ENCODE data around the gene ZBTB7C. TPM values are rescaled to one million over a fixed set of nuclear protein-coding genes. Genes with fewer than 3 reads are reported as not detected.

The ZBTB7C gene
- polyA plus RNA-seq, 2 of the 4 experiments (the other 2 are of a cell fraction): 0.10 to 0.12 TPM

GRCh38 chr18:48336332-48336731, 72.9 kb downstream of the ZBTB7C start:
- POLR2A ChIA-PET: no interaction called here
- Histone ChIP-seq H3K4me2 (no peak overlapping the region), H3K9me3 (no peaks in the 10 kb centered on the region), H3K4me3 (no peak overlapping the region), H3K27ac (no peak overlapping the region), H3K4me1 (no peaks in the 10 kb centered on the region)
- FAIRE-seq (no peak), DNase-seq (ENCODE audit: low read depth in 1 of 2, low spot score in 1 of 2) (no peak), ATAC-seq (peak in 1 of 2 experiments; percentile 42; a peak in 1 of 6 replicates)
- CTCF ChIA-PET: interaction anchor here (1.0 to 1.2 kb wide), 2 partner anchors 9 to 11 kb away, joined by 3 to 4 read pairs; no protein-coding TSS in a partner anchor
- TF ChIP-seq MAZ (IDR thresholded peaks at IDR 0.05; ENCODE audit: borderline replicate concordance, low read depth, low read length) (no peak), BHLHE40 (IDR thresholded peaks at IDR 0.05; ENCODE audit: low read depth, low read length) (no peak), REST (IDR thresholded peaks at IDR 0.05) (no peak), FOXS1 (CRISPR knock-in tag; IDR thresholded peaks at IDR 0.05) (no peak), POLR2AphosphoS2 (conservative IDR thresholded peaks at IDR 0.05; ENCODE audit: low read length) (no peak)
- 82% methylated on average over 8 of the region's 8 CpGs for WGBS (ENCODE audit: missing lambda C conversion rate)

GRCh38 chr18:48335829-48336228, 73.4 kb downstream of the ZBTB7C start:
- CTCF ChIA-PET: interaction anchor here (1.2 kb wide), 1 partner anchor 11 kb away, joined by 3 read pairs; no protein-coding TSS in a partner anchor
- POLR2A ChIA-PET: no interaction called here
- FAIRE-seq: no peak

GRCh38 chr18:48334845-48335244, 74.3 kb downstream of the ZBTB7C start:
- no peak for FAIRE-seq
- WGBS (ENCODE audit: missing lambda C conversion rate): 68% methylated on average over 3 of the region's 3 CpGs
- no peak for TF ChIP-seq CEBPB (IDR thresholded peaks at IDR 0.05)
- TF ChIP-seq EHMT2 (IDR thresholded peaks at IDR 0.05; ENCODE audit: low read depth): no peak
- no peak for TF ChIP-seq ELK1 (IDR thresholded peaks at IDR 0.05; ENCODE audit: low read depth, low read length)
- TF ChIP-seq KDM5A (IDR thresholded peaks at IDR 0.05): no peak
- Histone ChIP-seq H3K27ac (no peak overlapping the region), H3K4me2 (no peak overlapping the region), H3K4me3 (no peak overlapping the region), H3K9me3 (no peaks in the 10 kb centered on the region), H3K4me1 (peaks cover 11% of the 10 kb centered on the region; the same call in 2 of the 3 replicates)
- ChIA-PET CTCF (no interaction called here), POLR2A (no interaction called here)
- no peak for DNase-seq (ENCODE audit: low read depth in 1 of 2, low spot score in 1 of 2)
- ATAC-seq: no peak

More at GRCh38 chr18:48335829-48336228, 73.4 kb downstream of the ZBTB7C start:
- Histone ChIP-seq H3K4me1 (peaks cover 1% of the 10 kb centered on the region; the same call in 1 of the 3 replicates), H3K4me3 (no peak overlapping the region), H3K27ac (no peak overlapping the region), H3K4me2 (no peak overlapping the region), H3K9me3 (no peaks in the 10 kb centered on the region)
- 51% methylated on average over 4 of the region's 4 CpGs for WGBS (ENCODE audit: missing lambda C conversion rate)
- ATAC-seq (no peak), DNase-seq (ENCODE audit: low read depth in 1 of 2, low spot score in 1 of 2) (no peak)
- TF ChIP-seq E2F6 (IDR thresholded peaks at IDR 0.05; ENCODE audit: borderline replicate concordance, low read depth): no peak
- no peak for TF ChIP-seq JUNB (IDR thresholded peaks at IDR 0.05)
- no peak for TF ChIP-seq CBX2 (IDR thresholded peaks at IDR 0.05; ENCODE audit: borderline replicate concordance, low read depth)
- no peak for TF ChIP-seq SMC3 (IDR thresholded peaks at IDR 0.05)
- TF ChIP-seq RARB (CRISPR knock-in tag; IDR thresholded peaks at IDR 0.05): no peak
- TF ChIP-seq HES2 (IDR thresholded peaks at IDR 0.05): no peak
- TF ChIP-seq POLR2A (IDR thresholded peaks at IDR 0.05; ENCODE audit: low read length): no peak
- TF ChIP-seq EHF (CRISPR knock-in tag; IDR thresholded peaks at IDR 0.05): no peak

Measured in A549 (cell line).